Renal cortex interstitium (tissue), 11 donors: Measurements from ENCODE around the gene APP. TPM values are rescaled to one million over a fixed set of nuclear protein-coding genes. Genes with fewer than 3 reads are reported as not detected.
"Not testable (repeated sequence)": the region's sequence is repeated elsewhere in the genome, so short reads cannot be mapped to it uniquely, and the experiment has no call there.

Experiments
- DNase-seq, 11 donors: peaks; one replicate each; pipeline ENCODE4 v3.0.0-alpha.2; 2013; ENCODE audit warnings: low read depth in 9 of 11, low spot score in 4 of 11; ENCODE audit errors: extremely low read depth in 1 of 11
- polyA plus RNA-seq, 3 donors: library from polyadenylated mRNA; unstranded; fragments of 120-200 nt; gene quantifications; one replicate each; pipeline ENCODE4 v1.2.1, GENCODE V29; 2013; ENCODE audit not compliant: insufficient read length in 3 of 3

The APP gene
- polyA plus RNA-seq, 3 donors: 826 to 910 (median 861) TPM

GRCh38 chr21:26020081-26020480, 150.5 kb downstream of the APP start:
- no peak for DNase-seq

GRCh38 chr21:26019236-26019635, 151.3 kb downstream of the APP start:
- DNase-seq: no peak

DNA sequence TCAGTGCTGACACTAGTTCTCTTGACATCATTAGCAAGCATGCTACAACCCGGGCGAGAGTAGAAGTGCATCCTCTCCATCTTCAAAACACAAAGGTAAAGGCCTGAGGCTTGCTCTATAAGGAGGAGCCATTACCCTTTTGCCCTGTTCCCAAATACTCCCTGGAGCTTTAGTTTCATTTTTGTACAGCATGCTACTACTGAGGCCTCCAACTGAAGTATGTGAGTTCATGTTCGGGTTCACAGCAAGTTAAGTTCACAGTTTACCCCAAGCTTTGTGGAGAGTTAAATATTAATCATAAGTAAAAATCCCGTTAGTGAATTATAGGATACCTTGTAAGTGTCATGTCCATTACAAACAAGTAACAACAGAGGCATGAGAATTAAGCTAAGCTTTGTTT, 156.6 kb downstream of the APP start:
- DNase-seq: no peak

DNA sequence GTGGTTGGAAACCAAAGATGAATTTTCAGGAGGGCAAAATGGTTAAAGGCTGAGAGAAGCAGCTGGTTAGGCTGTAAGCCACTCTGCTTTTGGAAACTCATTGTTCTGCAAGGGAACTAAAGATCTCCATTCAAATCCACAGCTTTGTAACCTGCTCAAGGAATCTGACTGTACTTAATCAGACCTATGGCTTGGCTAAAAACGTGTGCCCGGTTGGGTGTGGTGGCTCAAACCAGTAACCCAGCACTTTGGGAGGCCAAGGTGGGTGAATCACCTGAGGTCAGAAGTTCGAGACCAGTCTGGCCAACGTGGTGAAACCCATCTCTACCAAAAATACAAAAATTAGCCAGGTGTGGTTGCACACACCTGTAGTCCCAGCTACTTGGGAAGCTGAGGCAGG, 158.1 kb downstream of the APP start:
- DNase-seq: not testable (repeated sequence)

GRCh38 chr21:26011292-26011940, 159.2 kb downstream of the APP start:
- DNase-seq: no peak

- DNase-seq: no peak
Measured at GRCh38 chr21:26007951-26008498, 162.5 kb downstream of the APP start.

GRCh38 chr21:26005464-26005863, 165.1 kb downstream of the APP start:
- no peak for DNase-seq

DNA sequence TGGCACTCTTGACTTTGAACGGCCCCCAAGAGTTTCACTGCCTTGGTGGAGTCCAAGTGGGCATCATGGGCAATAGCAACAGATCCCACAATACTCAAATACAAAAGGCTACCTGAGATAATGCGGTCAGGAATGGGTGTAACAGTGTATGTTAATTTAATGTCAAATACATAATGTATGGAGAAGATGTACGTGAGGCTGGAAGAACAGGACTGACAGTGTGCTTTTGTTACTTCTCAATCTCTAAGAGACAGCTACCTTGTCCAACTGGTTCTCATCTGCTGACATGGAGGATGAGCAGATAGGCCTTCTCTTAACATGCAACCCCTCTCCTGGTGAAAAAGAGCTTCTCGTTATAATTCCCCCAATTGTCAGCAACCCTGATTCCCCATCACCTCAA, 167.2 kb downstream of the APP start:
- DNase-seq: no peak

- no peak for DNase-seq
Measured at GRCh38 chr21:26001356-26001755, 169.2 kb downstream of the APP start.

- DNase-seq: no peak
Measured at GRCh38 chr21:25999921-26000582, 170.5 kb downstream of the APP start.

GRCh38 chr21:25997788-25998611, 172.6 kb downstream of the APP start:
- DNase-seq: no peak

GRCh38 chr21:25995278-25995677, 175.3 kb downstream of the APP start:
- no peak for DNase-seq

- no peak for DNase-seq
Measured at GRCh38 chr21:25994758-25995163, 175.8 kb downstream of the APP start.

GRCh38 chr21:25988738-25989137, 181.8 kb downstream of the APP start:
- DNase-seq: no peak

DNA sequence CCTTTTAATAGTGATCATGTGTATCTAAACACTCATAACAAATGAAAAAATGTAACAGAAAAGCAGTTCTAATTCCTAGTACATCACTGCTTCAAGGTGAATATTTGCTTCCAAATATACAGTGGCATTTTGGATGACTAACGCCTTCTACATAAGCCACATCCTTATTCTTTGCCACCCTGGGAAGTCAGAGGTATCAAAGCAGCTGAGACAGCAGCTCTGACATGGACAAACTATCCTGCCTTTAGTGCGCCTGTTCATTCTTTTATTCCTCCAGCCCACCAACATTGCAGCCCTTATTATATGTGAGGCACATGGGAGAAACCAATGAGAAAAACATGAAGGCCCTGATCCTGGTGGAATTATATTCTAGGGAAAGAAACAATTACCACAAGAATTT, 183.0 kb downstream of the APP start:
- DNase-seq: no peak

DNA sequence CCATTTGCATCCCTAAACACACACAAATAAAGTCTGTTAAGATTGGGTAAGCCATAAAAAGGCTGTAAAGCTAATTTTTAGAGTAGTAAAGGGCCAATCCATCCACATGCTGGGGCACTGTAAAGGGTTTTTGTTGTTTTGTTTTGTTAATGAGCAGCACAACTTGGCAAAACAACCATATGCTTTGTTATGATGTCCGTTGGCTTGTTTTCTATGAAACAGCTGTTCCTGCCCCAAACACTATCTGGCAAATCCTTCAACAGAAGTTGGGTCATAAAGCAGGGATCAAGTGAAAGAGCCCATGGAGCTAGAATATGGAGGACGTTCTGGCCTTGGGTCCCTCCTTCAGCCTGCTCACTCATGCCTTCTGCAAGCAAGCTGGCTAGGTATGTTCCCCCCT, 183.6 kb downstream of the APP start:
- DNase-seq: no peak

- DNase-seq: no peak
Measured at GRCh38 chr21:25985990-25986389, 184.6 kb downstream of the APP start.

GRCh38 chr21:25984538-25984937, 186.0 kb downstream of the APP start:
- DNase-seq: no peak

GRCh38 chr21:25983745-25984144, 186.8 kb downstream of the APP start:
- no peak for DNase-seq

DNA sequence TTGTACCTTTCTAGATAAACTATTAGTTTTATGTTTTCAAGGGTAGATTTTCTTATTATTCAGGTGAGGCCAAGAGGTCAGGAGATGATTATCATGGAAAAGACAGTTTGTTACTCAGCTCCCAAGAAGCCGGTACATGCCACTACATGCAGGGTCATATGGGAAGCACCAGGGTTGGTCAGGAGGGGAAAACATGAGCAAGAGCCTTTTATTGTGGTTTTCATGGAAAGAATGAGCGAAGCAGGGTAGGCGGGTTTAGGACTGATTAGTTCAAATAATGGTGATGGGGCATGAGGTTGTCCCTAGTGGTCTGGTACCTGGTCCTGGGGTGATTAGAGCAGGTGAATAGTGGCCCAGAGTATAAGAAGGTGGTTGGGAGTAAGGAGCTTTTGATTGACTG, 189.9 kb downstream of the APP start:
- DNase-seq: no peak
